ENCODE results near the gene AMER1. TPM values are rescaled to one million over a fixed set of nuclear protein-coding genes. Genes with fewer than 3 reads are reported as not detected.

AMER1 gene
- total and polyA plus RNA-seq, 2 donors: 0.87 to 2.2 TPM

DNA sequence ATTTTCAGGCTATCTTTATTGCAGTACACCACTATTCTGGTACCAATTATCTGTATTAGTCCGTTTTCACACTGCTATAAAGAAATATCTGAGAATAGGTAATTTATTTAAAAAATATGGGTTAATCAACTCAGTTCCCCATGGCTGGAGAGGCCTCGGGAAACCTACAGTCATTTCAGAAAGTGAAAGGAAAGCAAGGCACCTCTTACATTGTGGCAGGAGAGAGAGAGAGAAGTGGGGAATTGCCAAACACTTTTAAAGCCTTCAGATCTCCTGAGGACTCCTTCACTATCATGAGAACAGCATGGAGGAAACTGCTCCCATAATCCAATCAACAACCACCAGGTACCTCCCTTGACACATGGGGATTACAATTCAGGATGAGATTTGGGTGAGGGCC, 54.7 kb downstream of the AMER1 start:
- no peak overlapping the region for H3K27ac ChIP-seq (ENCODE audit: low read depth in 1 of 2, low read length in 1 of 2)
- no peaks in the 10 kb centered on the region for H3K4me1 ChIP-seq (ENCODE audit: control insufficient read depth in 2 of 2, insufficient read depth in 2 of 2, low read length in 2 of 2)
- peaks cover 0 to 6% of the 10 kb centered on the region in 2 donors for H3K9me3 ChIP-seq (ENCODE audit: control insufficient read depth in 2 of 2, insufficient read depth in 1 of 2, low read length in 1 of 2)
- no peak for DNase-seq (ENCODE audit: low read depth in 6 of 9, low spot score in 9 of 9)
- H3K4me3 ChIP-seq (ENCODE audit: low read length in 2 of 2): no peak overlapping the region
- 69% methylated on average over 2 of the region's 2 CpGs for WGBS
- no peaks in the 10 kb centered on the region for H3K36me3 ChIP-seq (ENCODE audit: control insufficient read depth in 2 of 2, insufficient read depth in 2 of 2, low read length in 1 of 2)
- H3K27me3 ChIP-seq (ENCODE audit: control insufficient read depth in 2 of 2, insufficient read depth in 1 of 2, low read length in 1 of 2): no peaks in the 10 kb centered on the region

Other genes starting within 250 kb of the AMER1 start
- 0.09 TPM for gene ASB12, start 24.9 kb upstream of the AMER1 start, total RNA-seq
- 0.18 TPM for gene ASB12, start 24.9 kb upstream of the AMER1 start, polyA plus RNA-seq
- 2.1 TPM for gene MTMR8, start 189.7 kb upstream of the AMER1 start, total RNA-seq
- gene MTMR8, start 189.7 kb upstream of the AMER1 start, polyA plus RNA-seq: 1.2 TPM